Measurements from ENCODE around the gene PKIB. TPM values are rescaled to one million over a fixed set of nuclear protein-coding genes. Genes with fewer than 3 reads are reported as not detected.

The PKIB gene
- total RNA-seq, 1 donor from 2014 or later = not detected

- Histone ChIP-seq H3K4me3 (no peak overlapping the region), H3K4me1 (no peaks in the 10 kb centered on the region), H3K9me3 (no peaks in the 10 kb centered on the region), H3K27me3 (no peaks in the 10 kb centered on the region), H3K27ac (no peak overlapping the region), H3K36me3 (no peaks in the 10 kb centered on the region)
- intact Hi-C loops (cut with DNase I) = no loop called here
- DNase-seq (ENCODE audit: low spot score in 2 of 2) = no peak
- TF ChIP-seq CTCF (IDR thresholded peaks at IDR 0.05) = no peak
Measured at GRCh38 chr6:122568350-122568749, 41.9 kb upstream of the PKIB start.

GRCh38 chr6:122568797-122569221 is 41.4 kb upstream of the PKIB start:
- TF ChIP-seq CTCF (IDR thresholded peaks at IDR 0.05) = no peak
- no peak overlapping the region for H3K4me3 ChIP-seq
- intact Hi-C loops (cut with DNase I) = no loop called here
- no peaks in the 10 kb centered on the region for H3K9me3 ChIP-seq
- DNase-seq (ENCODE audit: low spot score in 2 of 2) = no peak
- H3K4me1 ChIP-seq = no peaks in the 10 kb centered on the region
- no peaks in the 10 kb centered on the region for H3K27me3 ChIP-seq
- H3K36me3 ChIP-seq = no peaks in the 10 kb centered on the region
- H3K27ac ChIP-seq = no peak overlapping the region

GRCh38 chr6:122569230-122569771 is 40.9 kb upstream of the PKIB start:
- TF ChIP-seq CTCF (IDR thresholded peaks at IDR 0.05) = no peak
- DNase-seq (ENCODE audit: low spot score in 2 of 2) = no peak
- H3K36me3 ChIP-seq = no peaks in the 10 kb centered on the region
- H3K9me3 ChIP-seq = no peaks in the 10 kb centered on the region
- no peaks in the 10 kb centered on the region for H3K4me1 ChIP-seq
- no peak overlapping the region for H3K4me3 ChIP-seq
- intact Hi-C loops (cut with DNase I) = no loop called here
- H3K27me3 ChIP-seq = no peaks in the 10 kb centered on the region
- no peak overlapping the region for H3K27ac ChIP-seq

- intact Hi-C loops (cut with DNase I) = no loop called here
- no peak for TF ChIP-seq CTCF (IDR thresholded peaks at IDR 0.05)
- Histone ChIP-seq H3K9me3 (no peaks in the 10 kb centered on the region), H3K27ac (no peak overlapping the region), H3K4me1 (no peaks in the 10 kb centered on the region), H3K36me3 (no peaks in the 10 kb centered on the region), H3K27me3 (no peaks in the 10 kb centered on the region), H3K4me3 (no peak overlapping the region)
- no peak for DNase-seq (ENCODE audit: low spot score in 2 of 2)
Measured at GRCh38 chr6:122571888-122572287, 38.3 kb upstream of the PKIB start.

GRCh38 chr6:122576888-122577287 is 33.3 kb upstream of the PKIB start:
- no peak for TF ChIP-seq CTCF (IDR thresholded peaks at IDR 0.05)
- no peaks in the 10 kb centered on the region for H3K27me3 ChIP-seq
- H3K4me1 ChIP-seq = no peaks in the 10 kb centered on the region

GRCh38 chr6:122578961-122579360 is 31.2 kb upstream of the PKIB start:
- no peaks in the 10 kb centered on the region for H3K36me3 ChIP-seq
- H3K4me1 ChIP-seq = no peaks in the 10 kb centered on the region
- no peak for TF ChIP-seq CTCF (IDR thresholded peaks at IDR 0.05)

More at GRCh38 chr6:122576888-122577287, 33.3 kb upstream of the PKIB start:
- Histone ChIP-seq H3K27ac (no peak overlapping the region), H3K9me3 (no peaks in the 10 kb centered on the region), H3K36me3 (no peaks in the 10 kb centered on the region), H3K4me3 (no peak overlapping the region)
- no peak for DNase-seq (ENCODE audit: low spot score in 2 of 2)
- intact Hi-C loops (cut with DNase I) = no loop called here

More at GRCh38 chr6:122578961-122579360, 31.2 kb upstream of the PKIB start:
- intact Hi-C loops (cut with DNase I) = no loop called here
- Histone ChIP-seq H3K27ac (no peak overlapping the region), H3K27me3 (no peaks in the 10 kb centered on the region), H3K4me3 (no peak overlapping the region), H3K9me3 (no peaks in the 10 kb centered on the region)
- no peak for DNase-seq (ENCODE audit: low spot score in 2 of 2)
